Measurements from ENCODE around the gene DPP4.

DPP4 gene

GRCh38 chr2:162086904-162087303 lies 12.9 kb upstream of the DPP4 start:
- no peak for TF ChIP-seq CTCF (IDR thresholded peaks at IDR 0.05; ENCODE audit: control extremely low read depth, extremely low read depth, low read depth, missing control alignments)
- ChIA-PET CTCF (no interaction called here), POLR2A (no interaction called here)

DNA sequence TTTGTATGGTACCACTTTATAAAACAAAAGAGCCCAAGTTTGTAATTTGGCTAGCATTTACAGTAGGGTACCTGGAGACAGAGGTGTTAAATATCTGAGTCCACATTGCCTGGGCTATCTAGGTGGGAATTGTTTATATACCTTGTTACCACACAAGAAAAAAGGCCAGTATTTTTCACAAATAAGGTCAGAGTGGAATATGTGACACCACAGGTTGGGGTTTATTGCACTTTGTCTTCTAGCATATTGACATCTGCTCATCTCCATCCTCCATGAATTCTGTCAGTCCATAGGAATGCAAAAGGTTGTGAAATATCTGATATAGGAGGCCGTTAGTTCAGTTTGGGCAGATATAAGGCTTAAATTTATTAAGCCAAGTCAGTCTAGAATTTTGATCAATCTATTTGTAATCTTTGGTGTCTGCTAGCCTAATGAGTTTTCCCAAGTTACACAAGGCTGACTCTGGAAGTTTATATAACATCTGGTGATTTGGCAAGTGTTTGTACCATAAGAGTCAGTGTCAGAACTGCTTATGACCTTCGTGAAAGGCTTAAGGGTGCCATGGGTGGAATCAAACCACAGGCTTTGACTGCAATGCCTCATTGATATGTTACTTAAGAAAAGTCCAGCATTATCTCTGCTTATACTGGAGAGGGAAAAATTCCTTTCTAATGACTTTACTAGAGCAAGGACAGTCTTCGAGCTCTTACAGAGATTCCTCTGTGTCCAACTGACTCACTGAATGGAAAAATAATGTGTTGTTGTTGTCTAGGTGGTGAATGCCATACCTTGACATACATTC lies 11.3 kb upstream of the DPP4 start:
- POLR2A ChIA-PET: no interaction called here
- no peak for TF ChIP-seq CTCF (IDR thresholded peaks at IDR 0.05; ENCODE audit: control extremely low read depth, extremely low read depth, low read depth, missing control alignments)
- no peak for DNase-seq (ENCODE audit: extremely low spot score)
- CTCF ChIA-PET: no interaction called here

More at GRCh38 chr2:162086904-162087303, 12.9 kb upstream of the DPP4 start:
- DNase-seq (ENCODE audit: extremely low spot score): no peak

DNA sequence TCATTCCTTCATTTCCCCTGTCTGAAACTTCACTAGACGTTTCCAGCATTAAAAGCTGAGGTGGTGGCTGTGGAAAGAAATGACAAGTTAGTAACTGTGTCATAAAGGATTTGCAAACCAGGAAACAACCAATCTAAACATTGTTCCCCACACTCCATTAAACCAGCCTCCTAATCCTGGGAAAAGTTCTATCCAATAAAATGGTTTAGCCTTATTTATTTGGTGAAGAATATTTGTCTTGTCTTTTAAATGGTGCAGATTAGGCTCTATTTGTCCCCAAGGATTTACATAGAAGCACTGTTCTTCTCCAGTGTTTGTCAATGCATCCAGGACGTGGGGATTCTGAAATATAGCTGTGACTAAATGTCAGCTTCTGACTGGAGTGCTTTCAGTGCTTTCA lies 10.5 kb upstream of the DPP4 start:
- CTCF ChIA-PET: no interaction called here
- TF ChIP-seq CTCF (IDR thresholded peaks at IDR 0.05; ENCODE audit: control extremely low read depth, extremely low read depth, low read depth, missing control alignments): no peak
- DNase-seq (ENCODE audit: extremely low spot score): no peak
- POLR2A ChIA-PET: no interaction called here

DNA sequence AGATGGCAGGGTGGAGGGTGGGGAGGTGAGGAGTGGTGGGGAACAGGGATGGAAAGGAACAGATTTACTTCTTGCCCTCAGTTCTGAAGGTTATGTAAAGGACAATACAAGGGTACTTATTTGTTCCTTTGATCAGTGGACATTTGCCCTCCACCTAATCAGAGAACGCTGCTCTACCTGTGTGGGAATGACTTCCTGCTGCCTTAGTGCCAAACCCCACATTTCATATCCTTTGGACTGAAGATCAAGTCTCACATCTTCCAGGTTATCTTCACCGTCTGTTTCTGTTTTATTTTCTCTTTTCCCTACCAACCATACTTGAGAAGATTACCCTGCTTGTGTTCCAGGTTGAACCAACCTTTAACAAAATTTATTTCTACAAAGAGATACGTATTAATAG lies 8.7 kb upstream of the DPP4 start:
- POLR2A ChIA-PET: no interaction called here
- CTCF ChIA-PET: interaction anchor here (1.5 kb wide), 1 partner anchor 71 kb away, joined by 3 read pairs; no protein-coding TSS in a partner anchor
- no peak for TF ChIP-seq CTCF (IDR thresholded peaks at IDR 0.05; ENCODE audit: control extremely low read depth, extremely low read depth, low read depth, missing control alignments)
- DNase-seq (ENCODE audit: extremely low spot score): no peak

DNA sequence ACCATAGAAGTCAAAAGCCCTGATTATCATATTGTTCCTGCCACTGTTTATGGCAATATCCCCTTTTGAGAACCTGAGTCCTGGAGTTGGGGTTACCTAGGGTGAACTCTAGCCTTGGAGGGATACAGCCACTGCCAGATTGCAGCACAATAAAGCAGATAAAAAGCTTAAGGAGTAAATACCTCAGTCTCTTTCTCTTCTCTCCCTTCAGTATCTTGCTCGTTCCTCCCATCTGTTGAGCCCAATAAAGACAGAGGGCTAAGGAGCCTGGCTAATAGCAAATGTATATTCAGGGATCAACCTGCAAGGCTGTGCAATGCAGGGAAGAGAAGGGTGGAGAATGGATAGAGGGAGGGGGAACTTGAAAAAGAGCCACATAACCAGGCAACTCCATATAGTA lies 8.0 kb upstream of the DPP4 start:
- TF ChIP-seq CTCF (IDR thresholded peaks at IDR 0.05; ENCODE audit: control extremely low read depth, extremely low read depth, low read depth, missing control alignments): no peak
- ChIA-PET POLR2A (no interaction called here), CTCF (interaction anchor here (1.1 to 1.5 kb wide), 2 partner anchors 13 to 72 kb away, joined by 3 read pairs; no protein-coding TSS in a partner anchor)
- DNase-seq (ENCODE audit: extremely low spot score): no peak

- no peak for DNase-seq (ENCODE audit: extremely low spot score)
- CTCF ChIA-PET: interaction anchor here (1.2 to 1.4 kb wide), 2 partner anchors 27 to 141 kb away, joined by 3 to 5 read pairs; no protein-coding TSS in a partner anchor
- POLR2A ChIA-PET: no interaction called here
- TF ChIP-seq CTCF (IDR thresholded peaks at IDR 0.05; ENCODE audit: control extremely low read depth, extremely low read depth, low read depth, missing control alignments): no peak
Measured at GRCh38 chr2:162079514-162079913, 5.5 kb upstream of the DPP4 start.

Data from GM10248 (cell line).